SK-MEL-5 (cell line): ENCODE data around the gene UBR3. TPM values are rescaled to one million over a fixed set of nuclear protein-coding genes. Genes with fewer than 3 reads are reported as not detected.
"Not testable (repeated sequence)": the region's sequence is repeated elsewhere in the genome, so short reads cannot be mapped to it uniquely, and the experiment has no call there.

Source experiments
- DNase-seq: peaks from one replicate; pipeline ENCODE4 v3.0.0-alpha.2; 2016; ENCODE audit warnings: low read depth, low spot score
- in situ Hi-C: cut with HindIII; loops from 2 replicates; pipeline ENCODE4 v1.10.0; 2016; ENCODE audit warnings: low sequenced_read_pairs, high pct_unique_total_duplicates, low pct_unique_long_range_greater_than_20kb
- total RNA-seq: library from RNA; depleted of rRNA; stranded (reverse); fragments of >200 nt; shearing (Covaris generic); gene quantifications from 2 replicates; pipeline ENCODE4 v1.2.3, GENCODE V29; 2014

The UBR3 gene
- total RNA-seq, 1 experiment from 2014 or later, result 14.7 TPM

DNA sequence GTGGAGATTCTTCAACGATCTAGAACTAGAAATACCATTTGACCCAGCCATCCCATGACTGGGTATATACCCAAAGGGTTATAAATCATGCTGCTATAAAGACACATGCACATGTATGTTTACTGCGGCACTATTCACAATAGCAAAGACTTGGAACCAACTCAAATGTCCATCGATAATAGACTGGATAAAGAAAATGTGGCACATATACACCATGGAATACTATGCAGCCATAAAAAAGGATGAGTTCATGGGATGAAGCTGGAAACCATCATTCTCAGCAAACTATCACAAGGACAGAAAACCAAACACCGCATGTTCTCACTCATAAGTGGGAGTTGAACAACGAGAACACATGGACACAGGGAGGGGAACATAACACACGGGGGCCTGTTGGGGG, 9.9 kb upstream of the UBR3 start:
- DNase-seq, in situ Hi-C loops: not testable (repeated sequence)

DNA sequence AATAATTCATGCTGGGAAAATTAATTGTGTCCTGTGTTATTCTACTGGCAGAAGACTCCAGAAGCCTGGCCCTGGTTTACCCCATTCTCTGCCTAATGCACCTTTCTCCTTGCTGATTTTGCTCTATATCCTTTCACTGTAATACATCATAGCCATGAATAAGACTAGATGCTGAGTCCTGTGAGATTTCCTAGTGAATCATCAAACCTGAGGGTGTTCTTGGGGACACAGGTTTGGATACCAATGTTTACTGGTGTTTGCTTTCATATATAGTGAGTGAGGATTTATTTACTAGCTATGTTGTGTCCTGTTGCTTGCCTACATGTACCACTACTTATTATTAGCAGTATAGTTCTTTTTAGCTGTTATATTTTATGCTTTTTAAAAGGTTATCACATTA, 9.0 kb upstream of the UBR3 start:
- in situ Hi-C loops, result no loop called here

GRCh38 chr2:169819106-169819505, 8.1 kb upstream of the UBR3 start:
- in situ Hi-C loops, result no loop called here
- DNase-seq, result no peak

More for the DNA sequence above, 9.0 kb upstream of the UBR3 start:
- no peak for DNase-seq

DNA sequence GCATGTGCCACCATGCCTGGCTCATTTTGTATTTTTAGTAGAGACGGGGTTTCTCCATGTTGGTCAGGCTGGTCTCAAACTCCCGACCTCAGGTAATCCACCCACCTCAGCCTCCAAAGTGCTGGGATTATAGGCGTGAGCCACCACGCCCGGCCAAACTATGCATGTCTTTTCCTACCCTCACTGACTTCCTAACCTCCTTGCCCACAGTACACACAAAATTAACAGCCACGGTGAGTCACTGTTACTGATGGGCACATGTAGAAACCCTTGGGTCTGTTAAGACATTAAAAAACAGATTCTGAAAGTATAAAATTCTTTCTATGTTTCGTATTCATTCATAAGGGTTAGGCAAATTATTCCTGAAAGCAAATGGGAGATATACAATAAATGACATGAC, 7.2 kb upstream of the UBR3 start:
- DNase-seq, in situ Hi-C loops: not testable (repeated sequence)

- DNase-seq, result no peak
- in situ Hi-C loops, result no loop called here
Observed at GRCh38 chr2:169822036-169822435, 5.2 kb upstream of the UBR3 start.

DNA sequence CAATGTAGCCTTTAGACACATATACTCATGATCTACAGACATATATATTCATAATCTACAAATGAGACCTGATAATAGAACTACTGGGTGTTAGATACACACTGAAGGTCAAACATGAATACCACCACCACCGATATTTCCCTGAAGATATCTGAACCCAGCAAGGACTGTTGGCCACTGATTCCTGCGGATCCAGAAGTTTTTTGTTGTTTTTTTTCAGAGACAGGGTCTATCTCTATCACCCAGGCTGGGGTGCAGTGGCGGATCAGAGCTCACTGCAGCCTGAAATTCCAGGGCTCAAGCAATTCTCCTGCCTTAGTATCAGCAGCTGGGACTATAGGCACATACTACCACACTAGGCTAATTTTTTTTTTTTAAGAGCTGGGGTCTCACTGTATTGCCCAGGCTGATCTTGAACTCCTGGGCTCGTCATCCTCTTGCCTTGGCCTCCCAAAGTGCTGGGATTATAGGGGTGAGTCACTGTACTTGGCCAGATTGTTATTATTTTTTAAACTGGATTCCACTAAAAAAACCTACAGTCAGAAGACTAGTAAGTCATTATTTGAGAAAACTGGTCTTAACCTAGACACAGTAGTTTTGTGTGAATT, 4.4 kb upstream of the UBR3 start:
- in situ Hi-C loops, result no loop called here
- no peak for DNase-seq

GRCh38 chr2:169823996-169824372, 3.3 kb upstream of the UBR3 start:
- in situ Hi-C loops, result no loop called here

GRCh38 chr2:169824373-169825333, 2.6 kb upstream of the UBR3 start, which contains the start of gene METTL5:
Gene METTL5, minus strand, starts transcription at chr2:169824905. Its CDS starts 308 bp downstream, at chr2:169824597.
- DNase-seq, result peak; percentile 76
- in situ Hi-C loops, result no loop called here

More at GRCh38 chr2:169823996-169824372, 3.3 kb upstream of the UBR3 start:
- DNase-seq, result no peak

DNA sequence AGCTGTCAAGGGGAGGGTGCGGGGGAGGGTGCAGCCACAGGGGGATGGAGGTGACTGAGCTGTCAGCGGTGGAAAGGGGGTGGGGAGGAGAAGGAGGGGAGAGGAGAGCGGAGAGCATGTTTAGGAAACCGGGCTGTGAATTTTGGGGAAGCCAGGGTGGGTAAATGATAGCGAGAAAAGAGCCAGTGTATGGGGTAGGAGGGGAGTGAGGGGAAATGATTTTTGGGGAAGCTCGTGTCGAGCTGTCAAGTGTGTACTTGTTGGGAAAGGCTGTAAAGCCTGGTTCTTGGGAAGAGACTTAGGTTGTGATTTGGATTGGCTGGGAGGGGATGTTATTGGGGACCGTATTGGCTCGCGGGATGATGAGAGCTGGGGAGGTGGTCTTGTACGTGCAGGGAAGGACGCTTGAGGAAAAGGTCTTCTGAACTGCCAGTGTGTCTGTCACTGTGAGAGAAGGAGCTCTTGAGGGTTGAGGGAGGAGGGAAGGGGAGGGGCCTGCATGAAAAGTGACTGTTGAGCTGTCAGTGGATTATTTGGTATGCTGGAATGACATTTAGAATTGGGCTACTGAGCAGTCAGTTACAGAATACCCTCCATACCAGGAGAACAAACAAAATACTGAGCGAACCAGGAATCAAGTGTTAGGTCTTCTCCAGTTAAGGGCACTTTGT, 1.0 kb downstream of the UBR3 start:
- in situ Hi-C loops, result no loop called here
- DNase-seq, result peak; percentile 67

DNA sequence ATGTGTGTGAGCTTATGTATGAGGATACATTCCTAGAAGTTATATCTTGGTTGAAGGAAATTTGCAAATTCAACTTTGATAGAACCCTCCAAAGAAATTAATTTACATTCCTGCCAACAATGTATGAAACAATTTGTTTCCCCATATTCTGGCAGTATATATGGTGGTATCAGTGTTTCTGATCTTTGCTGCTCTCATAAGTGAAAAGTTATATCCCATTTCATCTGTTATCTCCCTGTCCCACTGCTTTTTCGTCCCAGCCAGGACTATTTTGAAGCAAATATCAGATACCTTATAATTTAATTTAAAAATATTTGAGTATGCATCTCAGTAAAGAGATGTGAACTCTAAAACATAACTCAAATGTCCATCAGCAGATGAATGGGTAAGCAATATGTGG, 7.1 kb downstream of the UBR3 start:
- in situ Hi-C loops, result no loop called here

DNA sequence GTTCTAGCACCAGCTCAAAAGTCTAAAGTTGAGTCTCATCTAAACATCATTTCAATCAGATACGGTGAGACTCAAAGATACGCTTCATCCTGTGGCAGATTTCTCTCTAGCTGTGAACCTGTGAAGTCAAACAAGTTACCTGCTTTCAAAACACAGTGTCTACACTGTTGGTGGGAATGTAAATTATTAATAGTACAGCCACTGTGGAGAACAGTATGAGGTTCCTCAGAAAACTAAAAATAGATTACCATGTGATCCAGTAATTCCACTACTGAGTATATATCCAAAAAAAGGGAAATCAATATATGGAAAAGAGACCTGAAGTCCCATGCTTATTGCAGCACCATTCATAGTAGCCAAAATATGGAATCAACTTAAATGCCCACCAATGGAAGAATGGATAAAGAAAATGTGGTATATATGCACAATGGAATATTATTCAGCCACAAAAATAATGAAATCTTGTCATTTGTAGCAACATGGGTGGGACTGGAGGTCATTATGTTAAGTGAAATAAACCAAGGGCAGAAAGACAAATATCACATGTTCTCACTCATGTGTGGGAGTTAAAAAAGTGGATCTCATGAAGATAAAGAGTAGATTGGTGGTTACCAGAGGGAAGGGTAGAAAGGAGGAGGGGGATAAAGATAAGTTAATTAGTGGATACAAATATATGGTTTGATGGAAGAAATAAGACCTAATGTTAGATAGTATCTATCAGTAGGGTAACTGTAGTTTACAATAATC, 11.7 kb downstream of the UBR3 start:
- no peak for DNase-seq
- in situ Hi-C loops, result no loop called here

More for the DNA sequence above, 7.1 kb downstream of the UBR3 start:
- DNase-seq, result no peak

DNA sequence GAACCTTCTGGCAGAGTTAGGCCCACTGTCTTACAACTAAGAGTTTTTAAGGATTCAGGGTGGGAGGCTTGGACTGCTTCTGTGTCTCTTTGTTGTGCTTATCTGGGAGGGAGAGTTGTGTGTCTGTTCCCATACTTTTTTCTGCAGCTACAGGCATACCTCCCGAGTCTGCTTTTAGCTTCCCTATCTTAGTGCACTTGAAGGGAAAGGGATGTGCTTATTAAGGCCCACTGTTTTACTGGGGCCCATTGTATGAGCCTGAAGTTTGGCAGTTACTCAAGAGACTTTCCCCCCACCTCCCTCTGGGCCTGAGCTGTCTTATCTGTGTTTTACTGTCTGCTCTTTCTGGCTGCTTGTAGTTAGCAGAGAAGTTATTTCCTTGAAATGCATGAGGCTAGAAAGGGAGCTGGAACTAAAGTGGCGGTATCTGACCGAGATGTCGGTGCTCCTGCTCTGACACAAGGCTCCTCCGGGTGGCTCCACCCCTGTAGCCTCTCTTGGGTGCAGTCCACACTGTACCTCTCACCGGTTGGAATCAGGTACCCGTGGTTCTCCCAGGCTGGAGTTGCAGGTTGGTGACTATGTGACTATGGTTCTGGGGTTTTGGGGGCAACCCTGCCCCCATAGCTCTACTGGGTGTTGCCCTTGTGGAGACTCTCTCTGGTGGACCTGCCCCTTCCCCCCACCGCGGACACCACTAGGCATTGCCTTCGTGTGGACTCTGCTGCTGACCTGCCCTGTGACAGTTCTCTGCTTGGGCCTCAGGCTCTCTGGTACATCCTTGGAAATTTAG, 12.9 kb downstream of the UBR3 start:
- DNase-seq, result no peak
- in situ Hi-C loops, result no loop called here

GRCh38 chr2:169840747-169841142, 13.5 kb downstream of the UBR3 start:
- DNase-seq, result no peak
- in situ Hi-C loops, result no loop called here

DNA sequence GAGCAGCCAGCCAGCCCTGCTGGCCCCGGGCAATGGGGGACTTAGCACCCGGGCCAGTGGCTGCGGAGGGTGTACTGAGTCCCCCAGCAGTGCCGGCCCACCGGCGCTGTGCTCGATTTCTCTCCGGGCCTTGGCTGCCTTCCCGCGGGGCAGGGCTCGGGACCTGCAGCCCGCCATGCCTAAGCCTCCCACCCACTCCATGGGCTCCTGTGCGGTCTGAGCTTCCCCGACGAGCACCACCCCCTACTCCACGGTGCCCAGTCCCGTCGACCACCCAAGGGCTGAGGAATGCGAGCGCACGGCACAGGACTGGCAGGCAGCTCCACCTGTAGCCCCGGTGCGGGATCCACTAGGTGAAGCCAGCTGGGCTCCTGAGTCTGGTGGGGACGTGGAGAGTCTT, 14.4 kb downstream of the UBR3 start:
- in situ Hi-C loops, result not testable (repeated sequence)

DNA sequence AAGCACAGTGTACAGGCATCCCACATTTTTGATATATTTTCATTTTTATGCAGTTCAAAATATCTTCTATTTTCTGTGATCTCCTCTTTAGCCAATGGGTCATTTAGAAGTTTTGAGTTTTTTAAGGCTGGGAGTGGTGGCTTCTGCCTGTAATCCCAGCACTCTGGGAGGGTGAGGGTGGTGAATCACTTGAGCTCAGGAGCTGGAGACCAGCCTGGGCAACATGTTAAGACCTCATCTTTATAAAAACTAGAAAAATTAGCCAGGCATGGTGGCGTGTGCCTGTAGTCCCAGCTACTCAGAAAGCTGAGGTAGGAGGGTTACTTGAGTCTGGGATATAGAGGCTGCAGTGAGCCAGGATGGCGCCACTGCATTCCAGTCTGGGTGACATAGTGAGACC, 17.8 kb downstream of the UBR3 start:
- in situ Hi-C loops, result no loop called here
- no peak for DNase-seq

More for the DNA sequence above, 14.4 kb downstream of the UBR3 start:
- not testable (repeated sequence) for DNase-seq

DNA sequence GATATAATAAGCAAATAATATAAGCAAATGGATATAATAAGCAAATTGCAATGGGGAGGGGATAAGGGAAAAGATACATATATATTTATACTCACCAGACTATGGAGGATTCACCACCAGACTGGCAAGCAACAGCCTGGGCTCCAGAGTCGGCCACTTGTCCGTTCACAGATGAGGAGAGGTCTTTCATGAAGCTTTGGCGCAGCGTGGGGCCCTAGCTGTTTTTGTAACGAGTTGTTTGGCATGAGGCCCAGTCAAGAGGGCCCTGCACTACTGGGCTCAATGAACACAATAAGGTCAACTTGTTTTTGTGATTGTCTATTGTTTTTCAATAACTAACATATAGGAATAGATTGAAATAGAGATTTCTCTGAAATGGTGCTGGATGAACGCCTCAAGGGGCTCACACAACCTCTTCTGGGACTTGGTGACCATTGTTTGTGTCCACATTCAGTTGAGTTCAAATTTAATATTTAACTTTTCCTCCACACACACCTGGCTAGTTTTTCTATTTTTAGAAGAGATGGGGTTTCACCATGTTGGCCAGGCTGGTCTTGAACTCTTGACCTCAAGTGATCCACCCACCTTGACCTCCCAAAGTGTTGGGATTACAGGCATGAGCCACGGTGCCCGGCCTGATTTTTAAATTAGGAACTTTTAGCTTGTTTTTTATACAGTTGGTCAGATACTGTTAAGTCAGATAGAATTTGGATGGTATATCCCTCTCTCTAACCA, 21.9 kb downstream of the UBR3 start:
- in situ Hi-C loops, DNase-seq: not testable (repeated sequence)
